HUES6 (cell line): ENCODE data around the gene POU5F1.
"Not testable (repeated sequence)": the region's sequence is repeated elsewhere in the genome, so short reads cannot be mapped to it uniquely, and the experiment has no call there.

ENCODE experiments used
- H3K27ac ChIP-seq: 2 replicates; pipeline ENCODE4 v1.7.0; 2013; ENCODE audit warnings: low read depth, mild to moderate bottlenecking, low read length, inconsistent platforms
- H3K27me3 ChIP-seq: 2 replicates; pipeline ENCODE4 v1.6.1; 2013; ENCODE audit warnings: low read length; ENCODE audit not compliant: control insufficient read depth, insufficient read depth
- H3K36me3 ChIP-seq: 2 replicates; pipeline ENCODE4 v1.6.1; 2013; ENCODE audit warnings: low read length; ENCODE audit not compliant: control insufficient read depth, insufficient read depth
- H3K4me1 ChIP-seq: 2 replicates; pipeline ENCODE4 v1.6.1; 2013; ENCODE audit warnings: low read length; ENCODE audit not compliant: control insufficient read depth, insufficient read depth
- H3K4me3 ChIP-seq: 2 replicates; pipeline ENCODE4 v1.5.1; 2013; ENCODE audit warnings: low read depth, low read length
- H3K9ac ChIP-seq: one replicate; pipeline ENCODE4 v1.6.1; 2013; ENCODE audit warnings: mild to moderate bottlenecking, low read length
- H3K9me3 ChIP-seq: 2 replicates; pipeline ENCODE4 v1.6.1; 2013; ENCODE audit warnings: low read depth, low read length; ENCODE audit not compliant: control insufficient read depth, insufficient read depth

POU5F1 gene

DNA sequence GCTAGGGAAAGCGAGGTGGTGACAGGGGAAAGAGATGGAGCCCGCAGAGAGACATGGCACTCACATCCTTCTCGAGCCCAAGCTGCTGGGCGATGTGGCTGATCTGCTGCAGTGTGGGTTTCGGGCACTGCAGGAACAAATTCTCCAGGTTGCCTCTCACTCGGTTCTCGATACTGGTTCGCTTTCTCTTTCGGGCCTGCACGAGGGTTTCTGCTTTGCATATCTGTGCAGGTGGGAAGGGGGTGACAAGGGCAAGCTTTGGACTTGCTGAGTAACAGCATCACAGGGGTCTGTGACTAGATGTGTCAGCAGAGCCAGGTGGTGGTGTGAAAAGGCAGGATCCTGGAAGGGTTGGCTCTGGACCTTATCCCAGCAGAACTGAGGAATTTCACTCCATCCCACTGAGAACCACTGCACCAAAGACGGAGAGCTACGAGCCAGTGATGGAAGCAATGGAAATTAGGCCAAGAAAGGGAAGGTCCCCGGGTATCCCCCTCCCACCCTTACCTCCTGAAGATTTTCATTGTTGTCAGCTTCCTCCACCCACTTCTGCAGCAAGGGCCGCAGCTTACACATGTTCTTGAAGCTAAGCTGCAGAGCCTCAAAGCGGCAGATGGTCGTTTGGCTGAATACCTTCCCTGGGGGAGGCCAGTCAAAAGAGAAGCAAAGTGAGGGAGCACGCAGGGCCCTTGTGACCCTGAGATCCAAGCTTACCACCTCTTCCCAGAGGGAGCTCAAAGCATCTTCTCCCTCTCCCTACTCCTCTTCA is 5.2 kb downstream of the POU5F1 start:
- H3K36me3 ChIP-seq = peaks cover 65% of the 10 kb centered on the region
- H3K9me3 ChIP-seq, H3K27me3 ChIP-seq, H3K4me3 ChIP-seq, H3K27ac ChIP-seq, H3K9ac ChIP-seq: not testable (repeated sequence)
- H3K4me1 ChIP-seq = peaks cover 18% of the 10 kb centered on the region; the same call in 1 of the 2 replicates

DNA sequence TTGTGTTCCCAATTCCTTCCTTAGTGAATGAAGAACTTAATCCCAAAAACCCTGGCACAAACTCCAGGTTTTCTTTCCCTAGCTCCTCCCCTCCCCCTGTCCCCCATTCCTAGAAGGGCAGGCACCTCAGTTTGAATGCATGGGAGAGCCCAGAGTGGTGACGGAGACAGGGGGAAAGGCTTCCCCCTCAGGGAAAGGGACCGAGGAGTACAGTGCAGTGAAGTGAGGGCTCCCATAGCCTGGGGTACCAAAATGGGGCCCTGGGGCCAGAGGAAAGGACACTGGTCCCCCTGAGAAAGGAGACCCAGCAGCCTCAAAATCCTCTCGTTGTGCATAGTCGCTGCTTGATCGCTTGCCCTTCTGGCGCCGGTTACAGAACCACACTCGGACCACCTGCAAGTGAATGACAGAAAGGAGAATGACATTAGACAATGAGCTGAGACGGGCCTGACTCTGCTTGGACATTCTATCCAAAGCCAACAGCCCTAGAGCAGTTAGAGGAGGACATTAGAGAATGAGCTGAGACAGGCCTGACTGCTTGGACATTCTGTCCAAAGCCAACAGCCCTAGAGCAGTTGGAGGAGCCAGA is 5.9 kb downstream of the POU5F1 start:
- not testable (repeated sequence) for H3K9ac ChIP-seq, H3K27me3 ChIP-seq, H3K27ac ChIP-seq, H3K4me3 ChIP-seq, H3K9me3 ChIP-seq
- Histone ChIP-seq H3K4me1 (peaks cover 23% of the 10 kb centered on the region; the same call in 1 of the 2 replicates), H3K36me3 (peaks cover 65% of the 10 kb centered on the region)

DNA sequence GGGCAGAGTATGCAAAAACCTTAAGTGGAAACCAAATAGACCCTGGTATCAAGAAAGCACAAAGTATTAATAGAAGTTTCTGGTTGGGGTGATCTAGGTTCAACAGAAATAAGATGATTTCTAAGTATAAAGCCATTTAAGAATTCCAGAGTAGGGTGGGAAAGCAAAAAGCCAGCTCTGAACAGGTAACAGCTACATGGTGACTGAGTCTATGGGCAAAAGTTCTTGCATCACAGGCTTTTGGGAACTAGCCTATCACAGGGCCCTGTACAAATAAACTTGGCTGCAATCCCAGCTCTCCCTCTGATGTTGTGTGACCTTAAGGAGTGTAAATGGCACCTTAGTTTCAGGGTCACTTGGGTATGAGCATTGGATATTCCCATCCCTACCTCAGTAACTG is 6.6 kb downstream of the POU5F1 start:
- Histone ChIP-seq H3K27ac (no peak overlapping the region), H3K36me3 (peaks cover 59% of the 10 kb centered on the region), H3K4me1 (peaks cover 25% of the 10 kb centered on the region; the same call in 1 of the 2 replicates), H3K27me3 (peaks cover 4% of the 10 kb centered on the region; the same call in 1 of the 2 replicates), H3K9ac (no peak overlapping the region), H3K9me3 (no peaks in the 10 kb centered on the region), H3K4me3 (no peak overlapping the region)

DNA sequence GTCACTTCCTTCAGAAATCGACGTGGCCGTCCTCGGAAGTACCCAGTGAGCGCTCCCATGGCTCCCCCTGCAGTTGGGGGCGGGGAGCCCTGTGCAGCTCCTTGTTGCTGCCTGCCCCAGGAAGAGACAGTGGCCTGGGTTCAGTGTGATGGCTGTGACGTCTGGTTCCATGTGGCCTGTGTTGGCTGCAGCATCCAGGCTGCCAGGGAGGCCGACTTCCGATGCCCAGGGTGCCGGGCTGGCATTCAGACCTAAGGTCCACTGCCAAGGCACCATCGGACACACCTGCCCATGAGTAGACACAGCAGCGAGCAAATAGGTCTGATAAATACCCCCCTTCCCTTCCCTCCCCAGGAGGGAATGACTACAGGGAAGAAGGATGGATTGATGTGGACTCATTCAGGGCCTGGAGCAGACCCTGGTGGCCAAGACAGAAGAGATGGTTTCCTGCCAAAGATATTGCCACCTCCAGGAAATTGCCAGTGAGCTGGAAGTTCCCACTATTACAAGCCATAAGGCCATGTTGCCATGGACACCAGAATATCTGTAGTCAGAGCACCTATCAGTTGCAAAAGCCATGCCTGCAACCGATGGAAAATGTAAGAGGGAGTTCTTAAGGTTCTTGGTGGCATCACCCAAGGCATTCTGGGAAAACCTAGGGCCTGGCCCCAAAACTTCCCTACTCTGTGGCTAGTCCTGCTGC is 7.9 kb downstream of the POU5F1 start:
- Histone ChIP-seq H3K4me1 (peaks cover 25% of the 10 kb centered on the region; the same call in 1 of the 2 replicates), H3K27me3 (no peaks in the 10 kb centered on the region), H3K36me3 (peaks cover 49% of the 10 kb centered on the region), H3K4me3 (no peak overlapping the region), H3K27ac (no peak overlapping the region), H3K9ac (no peak overlapping the region), H3K9me3 (no peaks in the 10 kb centered on the region)

DNA sequence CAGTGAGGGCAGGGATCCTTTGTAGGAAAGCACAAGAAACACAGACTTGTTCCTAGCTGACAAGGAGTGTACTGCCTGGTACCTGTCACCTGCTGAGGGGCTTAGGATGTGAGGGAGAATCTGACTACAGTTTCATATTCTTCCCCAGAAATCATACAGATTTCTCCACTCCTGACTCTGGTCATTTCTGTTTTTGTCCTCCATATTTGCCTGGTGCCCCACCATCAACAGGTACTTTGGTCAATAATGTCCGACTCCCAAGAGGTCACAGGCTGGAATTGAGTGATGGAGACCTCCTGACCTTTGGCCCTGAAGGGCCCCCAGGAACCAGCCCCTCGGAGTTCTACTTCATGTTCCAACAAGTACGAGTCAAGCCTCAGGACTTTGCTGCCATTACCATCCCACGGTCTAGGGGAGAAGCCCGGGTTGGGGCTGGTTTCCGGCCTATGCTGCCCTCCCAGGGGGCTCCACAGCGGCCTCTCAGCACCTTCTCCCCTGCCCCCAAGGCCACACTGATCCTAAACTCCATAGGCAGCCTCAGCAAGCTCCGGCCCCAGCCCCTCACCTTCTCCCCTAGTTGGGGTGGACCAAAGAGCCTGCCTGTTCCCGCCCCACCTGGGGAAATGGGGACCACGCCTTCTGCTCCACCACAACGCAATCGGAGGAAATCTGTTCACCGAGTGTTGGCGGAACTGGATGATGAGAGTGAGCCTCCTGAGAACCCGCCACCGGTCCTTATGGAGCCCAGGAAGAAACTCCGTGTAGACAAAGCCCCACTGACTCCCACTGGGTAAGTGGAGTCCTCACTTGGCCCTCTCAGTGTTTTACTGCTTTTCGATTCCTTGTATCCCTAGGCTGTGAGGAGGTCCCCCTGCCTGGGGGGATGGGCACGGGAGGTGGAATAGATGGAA is 9.0 kb downstream of the POU5F1 start:
- no peak overlapping the region for H3K27ac ChIP-seq
- H3K4me3 ChIP-seq = no peak overlapping the region
- peaks cover 43% of the 10 kb centered on the region for H3K36me3 ChIP-seq
- no peak overlapping the region for H3K9ac ChIP-seq
- H3K9me3 ChIP-seq = no peaks in the 10 kb centered on the region
- peaks cover 30% of the 10 kb centered on the region for H3K4me1 ChIP-seq
- no peaks in the 10 kb centered on the region for H3K27me3 ChIP-seq

DNA sequence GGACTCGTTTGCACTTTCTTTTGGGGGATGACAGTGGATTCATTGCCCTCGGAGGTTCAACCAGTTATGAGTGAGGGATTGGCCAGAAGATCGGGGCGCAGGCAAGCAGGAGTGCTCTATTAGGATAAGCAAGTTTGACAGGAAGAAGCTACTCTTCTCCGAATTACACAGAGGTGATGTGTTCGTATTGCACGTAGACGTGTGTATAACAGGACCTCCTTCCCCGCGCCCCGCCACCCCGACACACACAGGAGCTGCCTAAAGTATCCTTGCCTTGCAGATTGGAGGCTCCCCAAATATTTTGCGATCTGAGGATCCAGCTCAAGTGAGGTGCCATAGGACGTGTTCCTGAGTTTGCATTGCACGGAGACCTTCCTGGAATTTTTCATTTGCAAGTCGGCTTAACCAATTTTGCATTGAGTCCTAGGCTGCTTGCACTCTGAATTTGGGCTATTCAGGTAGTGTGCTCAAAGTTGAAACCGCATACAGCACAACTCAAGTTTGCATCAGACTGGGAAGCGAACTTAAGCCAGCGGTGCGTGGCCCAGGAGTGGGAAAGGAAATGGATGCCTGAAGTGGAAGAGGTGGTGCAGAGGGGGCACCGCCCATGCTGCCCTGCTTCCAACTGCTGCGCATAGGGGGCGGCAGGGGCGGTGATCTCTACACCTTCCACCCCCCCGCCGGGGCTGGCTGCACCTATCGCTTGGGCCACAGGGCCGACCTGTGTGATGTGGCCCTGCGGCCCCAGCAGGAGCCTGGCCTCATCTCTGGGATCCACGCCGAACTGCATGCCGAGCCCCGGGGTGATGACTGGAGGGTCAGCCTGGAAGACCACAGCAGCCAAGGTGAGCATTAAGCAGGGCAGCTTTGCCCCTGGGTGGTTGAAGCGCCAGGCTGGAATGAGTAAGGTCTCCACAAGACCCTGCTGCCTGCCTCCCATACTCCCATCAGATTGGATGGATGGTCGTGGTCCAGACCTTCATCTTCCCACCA is 11.3 kb downstream of the POU5F1 start:
- no peaks in the 10 kb centered on the region for H3K27me3 ChIP-seq
- H3K36me3 ChIP-seq = peaks cover 42% of the 10 kb centered on the region
- H3K9me3 ChIP-seq = no peaks in the 10 kb centered on the region
- H3K9ac ChIP-seq = peak overlapping the region; percentile 74
- peak overlapping the region; percentile 68 for H3K4me3 ChIP-seq
- no peak overlapping the region for H3K27ac ChIP-seq
- H3K4me1 ChIP-seq = peaks cover 26% of the 10 kb centered on the region

DNA sequence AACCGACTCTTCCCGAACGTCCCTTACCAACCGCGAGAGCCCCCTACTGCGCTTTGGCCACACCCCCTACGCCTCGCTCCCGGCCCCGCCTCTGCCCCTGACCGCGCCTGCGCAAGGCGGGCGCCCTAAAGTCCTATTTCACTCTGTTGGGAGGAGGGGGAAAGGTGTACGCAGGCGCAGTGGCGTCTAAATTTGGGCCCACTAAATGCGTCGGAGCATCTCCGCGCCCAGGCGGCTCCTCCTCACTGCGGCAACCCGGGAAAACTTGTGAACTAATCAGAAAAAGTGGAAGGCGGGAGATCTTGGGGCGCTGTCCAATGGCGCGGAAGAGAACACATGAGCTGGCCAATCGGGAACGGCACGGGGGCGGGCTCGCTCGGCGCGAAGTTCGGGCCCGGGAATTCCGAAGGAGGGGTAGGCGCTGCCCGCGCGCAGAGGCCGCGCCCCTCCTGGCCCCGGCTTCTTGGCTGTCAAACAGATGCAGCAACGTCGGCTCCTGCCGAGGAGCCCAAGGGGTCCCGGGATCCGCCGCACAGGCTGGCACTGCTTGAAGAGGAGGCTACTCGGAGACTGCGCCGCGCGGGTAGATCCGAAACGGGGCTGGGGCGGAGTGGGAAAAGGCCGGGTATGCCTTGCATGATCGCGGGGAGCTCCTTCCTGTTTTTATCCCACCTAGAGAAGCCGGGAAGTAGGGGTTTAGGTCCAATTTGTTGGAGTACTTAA is 12.2 kb downstream of the POU5F1 start, which contains the start of gene TCF19:
TCF19 (plus strand) TSS at position 450 of the 723 bp plus-strand sequence. CDS start 881 bp downstream, outside the sequence.
- Histone ChIP-seq H3K9ac (peak within 1 kb of the TSS; percentile 79), H3K9me3 (no peaks in the 10 kb centered on the region), H3K4me3 (peak within 1 kb of the TSS; percentile 68), H3K36me3 (peaks cover 39% of the 10 kb centered on the region), H3K27me3 (no peaks in the 10 kb centered on the region), H3K4me1 (peaks cover 26% of the 10 kb centered on the region), H3K27ac (no peak within 1 kb of the TSS)

DNA sequence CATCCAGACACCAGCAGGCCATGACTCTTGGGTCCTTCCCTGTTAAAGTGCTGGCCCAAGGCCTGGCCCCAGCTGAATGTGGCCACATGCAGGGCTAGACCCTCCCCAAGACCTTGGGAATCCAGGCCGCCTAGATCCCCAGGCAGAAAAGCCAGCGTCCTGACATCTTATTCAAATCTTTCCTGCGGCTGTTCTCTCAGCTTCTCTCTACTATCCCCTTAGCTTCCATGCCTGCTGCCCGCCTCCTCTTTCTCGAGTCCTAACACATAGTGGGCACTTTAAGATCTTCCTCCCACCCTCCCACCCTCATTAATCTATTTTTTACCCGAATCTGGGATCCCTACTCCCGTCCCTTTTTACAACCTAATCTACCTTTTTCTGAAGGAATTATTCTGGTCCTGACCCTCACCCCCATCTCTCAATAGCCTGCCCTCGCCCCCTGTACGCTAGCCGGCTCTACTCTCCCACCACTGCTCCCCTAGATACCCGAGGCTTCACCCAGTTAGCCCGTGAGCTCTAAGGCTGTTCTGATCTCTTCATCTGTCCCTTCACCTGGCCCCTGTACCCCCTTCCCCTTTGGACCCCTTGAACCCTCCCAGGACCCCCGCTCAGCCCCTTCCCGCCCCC is 12.9 kb downstream of the POU5F1 start, which contains the start of gene CCHCR1:
CCHCR1 (minus strand) TSS at position 290 of the 627 bp plus-strand sequence; CDS start at position 88, 202 bp downstream.
- Histone ChIP-seq H3K9ac (peak within 1 kb of the TSS; percentile 79), H3K27ac (no peak within 1 kb of the TSS), H3K36me3 (peaks cover 35% of the 10 kb centered on the region), H3K4me3 (peak within 1 kb of the TSS; percentile 68), H3K27me3 (no peaks in the 10 kb centered on the region), H3K4me1 (peaks cover 25% of the 10 kb centered on the region), H3K9me3 (no peaks in the 10 kb centered on the region)

DNA sequence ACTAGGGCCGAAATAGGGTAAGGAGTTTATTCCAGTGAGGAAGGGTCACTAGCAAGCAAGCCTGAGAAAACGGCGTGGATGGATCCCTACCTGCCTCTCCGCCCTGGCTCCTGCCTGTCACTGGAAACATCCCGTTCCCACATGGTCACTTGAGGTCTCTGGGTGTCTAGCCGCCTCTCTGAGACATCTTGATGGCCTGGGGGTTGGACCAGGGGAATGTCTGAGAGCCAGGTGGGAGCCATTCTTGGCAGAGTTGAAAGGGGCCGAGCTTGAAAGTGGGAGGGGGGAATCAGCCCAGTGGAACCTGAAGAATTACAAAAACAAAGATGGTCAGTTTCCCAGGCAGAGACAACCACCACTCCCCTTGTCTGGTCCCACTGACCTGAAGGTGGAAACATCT is 13.8 kb downstream of the POU5F1 start:
- Histone ChIP-seq H3K9me3 (no peaks in the 10 kb centered on the region), H3K9ac (no peak overlapping the region), H3K27me3 (no peaks in the 10 kb centered on the region), H3K27ac (no peak overlapping the region), H3K4me3 (no peak overlapping the region), H3K4me1 (peaks cover 16% of the 10 kb centered on the region), H3K36me3 (peaks cover 27% of the 10 kb centered on the region)
